Pancreas (tissue), 10 donors: ENCODE data around the gene GTSE1. TPM values are rescaled to one million over a fixed set of nuclear protein-coding genes. Genes with fewer than 3 reads are reported as not detected.

Experiments used
- ATAC-seq, 4 donors: fragments of 200-7000 bp; cut with Tn5 transposase; one replicate each; pipeline versions ENCODE4 v1.8.0 to v1.9.1; 2020; ENCODE audit warnings: mild to moderate bottlenecking in 4 of 4, moderate library complexity in 4 of 4
- DNase-seq, 6 donors: peaks; one replicate each; pipeline ENCODE4 v3.0.0-alpha.2; 2020
- FAIRE-seq: peaks from 2 replicates; lab custom pipeline; 2012; peaks lifted over from hg19 to GRCh38; lab: Jason Lieb, UNC
- H3K27ac ChIP-seq, 4 donors: fragments of 200-600 bp; sonication (generic); 1 replicate in 3 of 4; 2 replicates in 1 of 4; pipeline versions ENCODE4 v1.5.0 to v1.8.0; 2020
- H3K27me3 ChIP-seq, 4 donors: fragments of 200-600 bp; one replicate each; pipeline ENCODE4 v1.8.0; 2021
- H3K36me3 ChIP-seq, 3 donors: fragments of 200-600 bp; sonication (generic) in 1 of 3; one replicate each; pipeline versions ENCODE4 v1.5.0 to v1.8.0; 2020 to 2021
- H3K4me1 ChIP-seq, 3 donors: fragments of 200-600 bp; one replicate each; pipeline ENCODE4 v1.8.0; 2021
- H3K4me3 ChIP-seq, 4 donors: fragments of 200-600 bp; sonication (generic) in 2 of 4; one replicate each; pipeline versions ENCODE4 v1.5.0 to v1.8.0; 2020 to 2021
- H3K9me3 ChIP-seq, 4 donors: fragments of 200-600 bp; one replicate each; pipeline ENCODE4 v1.8.0; 2021
- WGBS, 2 donors: extraction: QIAGEN DNeasy Blood & Tissue Kit; methylation state at CpG; one replicate each; pipeline ENCODE4 v1.1.7; 2013; 5-methylcytosine and 5-hydroxymethylcytosine counted together
- intact Hi-C, 3 donors: fragments of 100-400 bp; cut with DNase I; formaldehyde crosslinking; loops; one replicate each; pipeline versions ENCODE4 v1.11.1 to v1.14.2; 2022
- polyA plus RNA-seq, 2 donors: library from polyadenylated mRNA; stranded (reverse); fragments of 200-250 nt; gene quantifications; one replicate each; pipeline ENCODE4 v1.2.3, GENCODE V29; 2013
- total RNA-seq, 6 donors: library from RNA; stranded (reverse); fragmentation: NEBNext Ultra II Directional in 4 of 6; extraction: Animal tissue kit (Norgen Biotek cat#: 25700) in 4 of 6; gene quantifications; one replicate each; pipeline versions ENCODE4 v1.2.1 to v1.2.4, GENCODE V29; 2021 to 2023
- TF ChIP-seq, protein P1 (sequence below), 4 donors: fragments of 200-600 bp; sonication (generic) in 3 of 4; IDR thresholded peaks; one replicate each; pipeline versions ENCODE4 v1.5.0 to v1.8.0; 2021; ENCODE audit warnings: antibody characterized with exemption in 4 of 4
- donor health status: healthy with polysubstance abuse.
- donor health status: DM: no; HTN: no; CAD: no; lungs with moderate emphysema.
- donor health status: DM: no; HTN: no; CAD: no.
- donor health status: control.
- donor health status: control.
- donor health status: Bipolar disorder and iron deficiency.
- donor health status: DM: yes; HTN: yes; CAD: no.
- donor health status: DM: no; HTN: no; CAD: no.
- donor health status: DM: no; HTN: no; CAD: no.
- donor health status: DM: yes; HTN: yes; CAD: no.

GTSE1 gene
- total and polyA plus RNA-seq, 8 donors = 0.12 to 0.75 (median 0.23) TPM; not detected in 1

DNA sequence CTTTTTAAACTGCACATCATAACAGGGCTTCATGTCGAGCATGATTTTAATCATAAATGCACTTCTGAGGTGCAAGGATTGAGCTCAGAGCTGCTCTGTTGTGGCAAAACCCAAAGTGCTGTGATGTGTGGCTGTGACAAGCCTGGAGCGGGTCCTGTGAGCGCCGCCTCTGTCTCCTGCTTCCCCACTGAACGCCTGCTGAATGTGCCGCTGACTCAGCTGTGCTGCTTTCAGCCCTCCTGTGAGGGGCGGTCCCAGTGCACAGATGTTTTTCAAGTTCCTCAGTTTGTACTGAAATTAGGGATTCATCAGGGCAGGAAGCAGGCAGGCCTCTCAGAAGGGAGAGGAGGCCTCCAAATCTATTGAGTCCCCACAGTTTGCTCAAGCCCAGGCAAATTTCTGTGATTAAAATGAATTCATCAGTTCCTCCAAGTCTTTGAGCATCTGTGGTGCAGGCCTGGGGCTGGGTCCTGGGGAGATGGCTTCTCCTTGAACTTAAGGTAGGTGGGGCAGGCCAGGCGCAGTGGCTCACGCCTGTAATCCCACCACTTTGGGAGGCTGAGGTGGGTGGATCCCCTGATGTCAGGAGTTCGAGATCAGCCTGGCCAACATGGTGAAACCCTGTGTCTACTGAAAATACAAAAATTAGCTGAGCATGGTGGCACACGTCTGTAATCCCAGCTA is 3.0 kb upstream of the GTSE1 start:
- Histone ChIP-seq H3K9me3 (no peaks in the 10 kb centered on the region), H3K27ac (peak overlapping the region in 2 of 4 donors; percentile 12 to 51), H3K36me3 (peaks cover 0 to 18% (median 0%) of the 10 kb centered on the region in 3 donors), H3K4me1 (peaks cover 5 to 11% (median 5%) of the 10 kb centered on the region in 3 donors), H3K27me3 (no peaks in the 10 kb centered on the region), H3K4me3 (no peak overlapping the region)
- no peak for FAIRE-seq
- peak in 1 of 4 donors; percentile 18 for ATAC-seq
- WGBS, 2 donors = 85 to 90% methylated on average over 11 of the region's 11 CpGs
- intact Hi-C loops = no loop called here
- TF ChIP-seq, protein P1, sequence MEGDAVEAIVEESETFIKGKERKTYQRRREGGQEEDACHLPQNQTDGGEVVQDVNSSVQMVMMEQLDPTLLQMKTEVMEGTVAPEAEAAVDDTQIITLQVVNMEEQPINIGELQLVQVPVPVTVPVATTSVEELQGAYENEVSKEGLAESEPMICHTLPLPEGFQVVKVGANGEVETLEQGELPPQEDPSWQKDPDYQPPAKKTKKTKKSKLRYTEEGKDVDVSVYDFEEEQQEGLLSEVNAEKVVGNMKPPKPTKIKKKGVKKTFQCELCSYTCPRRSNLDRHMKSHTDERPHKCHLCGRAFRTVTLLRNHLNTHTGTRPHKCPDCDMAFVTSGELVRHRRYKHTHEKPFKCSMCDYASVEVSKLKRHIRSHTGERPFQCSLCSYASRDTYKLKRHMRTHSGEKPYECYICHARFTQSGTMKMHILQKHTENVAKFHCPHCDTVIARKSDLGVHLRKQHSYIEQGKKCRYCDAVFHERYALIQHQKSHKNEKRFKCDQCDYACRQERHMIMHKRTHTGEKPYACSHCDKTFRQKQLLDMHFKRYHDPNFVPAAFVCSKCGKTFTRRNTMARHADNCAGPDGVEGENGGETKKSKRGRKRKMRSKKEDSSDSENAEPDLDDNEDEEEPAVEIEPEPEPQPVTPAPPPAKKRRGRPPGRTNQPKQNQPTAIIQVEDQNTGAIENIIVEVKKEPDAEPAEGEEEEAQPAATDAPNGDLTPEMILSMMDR (IDR thresholded peaks at IDR 0.05) = no peak
- DNase-seq = peak in 1 of 6 donors; percentile 54

GRCh38 chr22:46294784-46295183 is 1.9 kb upstream of the GTSE1 start:
- Histone ChIP-seq H3K27ac (no peak overlapping the region), H3K4me3 (no peak overlapping the region), H3K9me3 (no peaks in the 10 kb centered on the region), H3K27me3 (no peaks in the 10 kb centered on the region), H3K36me3 (peaks cover 0 to 18% (median 0%) of the 10 kb centered on the region in 3 donors), H3K4me1 (peaks cover 5 to 11% (median 5%) of the 10 kb centered on the region in 3 donors)
- intact Hi-C loops = no loop called here
- WGBS, 2 donors = 85 to 97% methylated on average over 2 of the region's 2 CpGs
- TF ChIP-seq, protein P1 (IDR thresholded peaks at IDR 0.05) = no peak
- DNase-seq (no peak), ATAC-seq (no peak), FAIRE-seq (no peak)

DNA sequence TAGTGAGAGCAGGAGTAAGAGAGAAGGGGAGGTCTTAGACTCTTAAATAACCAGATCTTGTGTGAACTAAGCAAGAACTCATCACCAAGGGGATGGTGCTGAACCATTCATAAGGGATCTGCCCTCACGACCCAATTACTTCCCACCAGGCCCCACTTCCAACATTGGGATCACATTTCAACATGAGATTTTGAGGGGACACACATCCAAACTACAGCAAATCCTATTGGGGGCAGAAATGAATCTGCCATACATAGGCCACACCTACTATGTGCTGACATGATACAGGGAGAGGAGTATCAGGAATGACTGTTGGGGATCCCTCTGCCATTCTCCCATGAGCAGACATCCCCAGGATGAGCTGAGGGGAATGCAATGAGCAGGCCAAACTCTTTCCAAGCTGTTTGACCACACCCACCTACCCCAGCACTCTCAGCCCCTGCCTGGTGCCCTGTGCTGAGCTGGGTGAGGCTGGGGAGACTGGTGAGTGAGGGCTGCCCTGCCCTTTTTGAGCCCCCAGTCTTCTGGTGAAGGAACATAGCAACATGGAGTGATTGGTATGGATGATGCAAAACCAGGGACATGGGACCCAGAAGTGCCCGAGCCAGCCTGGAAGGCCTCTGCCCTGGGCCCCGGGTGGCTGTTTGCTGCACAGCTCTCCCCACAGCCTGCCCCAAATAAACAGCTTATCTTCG is 1.2 kb upstream of the GTSE1 start:
- peak overlapping the region in 2 of 4 donors; percentile 66 to 89 for H3K27ac ChIP-seq
- FAIRE-seq (no peak), ATAC-seq (no peak), DNase-seq (no peak)
- H3K36me3 ChIP-seq = peaks cover 0 to 18% (median 0%) of the 10 kb centered on the region in 3 donors
- peaks cover 5 to 11% (median 5%) of the 10 kb centered on the region in 3 donors for H3K4me1 ChIP-seq
- intact Hi-C loops = no loop called here
- H3K9me3 ChIP-seq = no peaks in the 10 kb centered on the region
- WGBS, 2 donors = 69 to 71% methylated on average over 4 of the region's 4 CpGs
- H3K27me3 ChIP-seq = no peaks in the 10 kb centered on the region
- H3K4me3 ChIP-seq = no peak overlapping the region
- TF ChIP-seq, protein P1 (IDR thresholded peaks at IDR 0.05) = no peak

DNA sequence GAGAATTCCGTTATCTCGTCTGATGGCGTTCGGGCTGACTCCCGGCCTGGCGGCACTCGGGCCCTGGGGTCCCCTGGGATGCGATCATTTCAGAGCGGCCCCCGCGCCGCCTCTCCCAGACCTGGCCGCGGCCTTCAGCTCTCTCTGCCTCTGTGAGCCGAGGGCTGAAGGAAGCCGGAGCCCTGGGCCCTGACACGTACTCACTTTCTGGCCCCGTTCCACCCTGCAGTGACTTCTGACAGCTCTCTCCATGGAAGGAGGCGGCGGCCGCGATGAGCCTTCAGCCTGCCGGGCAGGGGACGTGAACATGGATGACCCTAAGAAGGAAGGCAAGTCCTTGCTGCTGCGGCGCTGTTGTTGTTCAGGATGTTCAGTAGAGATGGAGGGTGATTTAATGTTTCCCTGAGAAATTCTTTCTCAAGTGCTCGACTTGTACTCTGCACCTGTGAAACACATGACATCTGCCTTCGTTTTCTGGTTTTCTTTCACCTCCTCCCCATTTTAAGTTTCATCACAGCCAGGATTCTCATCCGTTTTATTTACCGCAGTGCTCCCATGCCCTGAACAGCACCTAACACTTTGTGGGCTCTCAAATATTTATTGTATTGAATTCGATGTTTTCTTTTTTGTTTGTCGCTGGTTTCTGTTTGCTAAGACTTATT is 612 bp downstream of the GTSE1 start:
- FAIRE-seq = no peak
- intact Hi-C loops = no loop called here
- ATAC-seq = peak in 3 of 4 donors; percentile 1 to 7 (median 5)
- Histone ChIP-seq H3K36me3 (peaks cover 0 to 13% (median 0%) of the 10 kb centered on the region in 3 donors), H3K4me3 (peak overlapping the region; percentile 17 to 65 (median 42)), H3K27ac (no peak overlapping the region), H3K4me1 (peaks cover 5 to 11% (median 5%) of the 10 kb centered on the region in 3 donors), H3K27me3 (no peaks in the 10 kb centered on the region), H3K9me3 (no peaks in the 10 kb centered on the region)
- 4 to 6% methylated on average over 32 of the region's 32 CpGs for WGBS, 2 donors
- DNase-seq = peak in 2 of 6 donors; percentile 39 to 62
- TF ChIP-seq, protein P1 (IDR thresholded peaks at IDR 0.05) = no peak
